Uterus (tissue), 4 donors: Measurements from ENCODE around the gene MIER2. TPM values are rescaled to one million over a fixed set of nuclear protein-coding genes. Genes with fewer than 3 reads are reported as not detected.

Experiments used
- DNase-seq, 2 donors: peaks; one replicate each; pipeline ENCODE4 v3.0.0-alpha.2; 2019 to 2020
- H3K27ac ChIP-seq, 2 donors: fragments of 200-600 bp; sonication (generic); 1 replicate in 1 of 2; 2 replicates in 1 of 2; pipeline ENCODE4 v1.5.1; 2016 to 2018
- H3K27me3 ChIP-seq, 2 donors: fragments of 200-600 bp; sonication (generic); one replicate each; pipeline ENCODE4 v1.5.1; 2018 to 2019; ENCODE audit warnings: control low read depth in 1 of 2
- H3K36me3 ChIP-seq, 2 donors: fragments of 200-600 bp; sonication (generic); one replicate each; pipeline ENCODE4 v1.5.1; 2019; ENCODE audit warnings: control low read depth in 1 of 2
- H3K4me1 ChIP-seq, 2 donors: fragments of 200-600 bp; sonication (generic); one replicate each; pipeline ENCODE4 v1.5.1; 2018 to 2019; ENCODE audit warnings: control low read depth in 1 of 2
- H3K4me3 ChIP-seq, 2 donors: fragments of 200-600 bp; sonication (generic); 1 replicate in 1 of 2; 2 replicates in 1 of 2; pipeline ENCODE4 v1.5.1; 2018 to 2019; ENCODE audit warnings: mild to moderate bottlenecking in 1 of 2
- H3K9me3 ChIP-seq, 2 donors: fragments of 200-600 bp; sonication (generic); one replicate each; pipeline ENCODE4 v1.5.1; 2019; ENCODE audit warnings: control low read depth in 1 of 2
- CTCF ChIP-seq, 4 experiments: fragments of 200-600 bp in 2 of 4; fragments of 450-650 bp in 2 of 4; sonication (generic) in 2 of 4; IDR thresholded peaks; one replicate each; pipeline ENCODE4 v1.5.1; 2016 to 2019; ENCODE audit warnings: antibody characterized with exemption in 4 of 4, mild to moderate bottlenecking in 2 of 4, moderate library complexity in 1 of 4
- POLR2A ChIP-seq, 2 donors: fragments of 450-650 bp; IDR thresholded peaks; one replicate each; pipeline ENCODE4 v1.6.1; 2016; ENCODE audit warnings: antibody characterized with exemption in 2 of 2, mild to moderate bottlenecking in 1 of 2, moderate library complexity in 1 of 2
- intact Hi-C: fragments of 100-400 bp; cut with DNase I; formaldehyde crosslinking; loops from one replicate; pipeline ENCODE4 v1.15.1; 2023; ENCODE audit warnings: low total_unique reads
- total RNA-seq, 4 donors: library from RNA; depleted of rRNA in 3 of 4; stranded (reverse); fragments of >200 nt in 3 of 4; gene quantifications; one replicate each; pipeline versions ENCODE4 v1.1.0 to v1.2.4, GENCODE V29; 2014 to 2023
- donor health status: DM: yes; HTN: yes; CAD: no.

MIER2 gene
- total RNA-seq, 4 donors from 2014 or later, result 2.6 to 54.8 (median 12.7) TPM

GRCh38 chr19:309206-309565 is 35.4 kb downstream of the MIER2 start:
- H3K36me3 ChIP-seq, result no peaks in the 10 kb centered on the region
- no peaks in the 10 kb centered on the region for H3K9me3 ChIP-seq
- TF ChIP-seq POLR2A (IDR thresholded peaks at IDR 0.05) (no peak), CTCF (IDR thresholded peaks at IDR 0.05) (no peak)
- H3K4me1 ChIP-seq, result no peaks in the 10 kb centered on the region
- no peaks in the 10 kb centered on the region for H3K27me3 ChIP-seq
- DNase-seq, result peak in 1 of 2 donors; percentile 6
- no peak overlapping the region for H3K4me3 ChIP-seq
- H3K27ac ChIP-seq, result no peak overlapping the region
- intact Hi-C loops, result no loop called here

DNA sequence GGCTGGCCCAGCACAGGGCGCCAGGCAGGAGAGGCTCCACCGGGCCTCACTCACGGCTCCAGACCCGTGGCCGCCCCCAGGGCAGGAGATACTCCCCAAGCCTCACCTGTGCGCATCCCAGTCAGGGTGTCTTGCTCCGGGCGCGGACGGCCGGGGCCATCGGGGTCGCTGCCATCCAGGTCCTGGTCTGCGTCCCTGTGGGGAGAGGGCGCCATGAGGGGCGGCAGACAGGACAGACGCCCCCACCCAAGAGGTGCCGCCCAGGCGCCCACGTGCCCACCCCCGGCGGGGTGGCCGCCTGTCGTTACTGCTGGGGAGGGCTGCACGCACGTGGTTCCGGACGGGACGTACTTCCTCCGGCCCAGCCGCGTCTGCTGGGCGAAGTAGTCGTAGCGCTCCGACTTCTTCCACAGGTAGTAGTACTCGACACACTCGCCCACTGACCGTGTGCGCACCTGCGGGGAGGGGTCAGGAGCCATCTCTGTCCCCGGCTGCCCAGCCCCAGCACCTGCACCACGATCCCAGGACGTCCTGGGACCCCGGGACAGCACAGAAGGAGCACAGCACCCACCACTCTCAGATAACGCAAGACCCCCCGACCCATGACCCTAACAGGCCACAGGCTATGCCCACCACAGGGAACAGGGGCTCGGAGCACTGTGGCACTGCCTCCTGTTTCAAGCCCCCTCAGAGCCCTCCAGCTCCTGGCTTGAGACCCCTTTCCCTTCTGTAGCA is 36.0 kb downstream of the MIER2 start:
- no peak overlapping the region for H3K4me3 ChIP-seq

GRCh38 chr19:307793-308420 is 36.7 kb downstream of the MIER2 start:
- no peaks in the 10 kb centered on the region for H3K9me3 ChIP-seq
- no peaks in the 10 kb centered on the region for H3K36me3 ChIP-seq
- H3K4me1 ChIP-seq, result no peaks in the 10 kb centered on the region
- intact Hi-C loops, result no loop called here
- no peaks in the 10 kb centered on the region for H3K27me3 ChIP-seq
- no peak overlapping the region for H3K27ac ChIP-seq
- no peak overlapping the region for H3K4me3 ChIP-seq
- DNase-seq, result peak in 1 of 2 donors; percentile 11
- TF ChIP-seq POLR2A (IDR thresholded peaks at IDR 0.05) (no peak), CTCF (IDR thresholded peaks at IDR 0.05) (no peak)

More for the DNA sequence above, 36.0 kb downstream of the MIER2 start:
- TF ChIP-seq POLR2A (IDR thresholded peaks at IDR 0.05) (no peak), CTCF (IDR thresholded peaks at IDR 0.05) (no peak)
- H3K27ac ChIP-seq, result no peak overlapping the region
- H3K9me3 ChIP-seq, result no peaks in the 10 kb centered on the region
- no peaks in the 10 kb centered on the region for H3K36me3 ChIP-seq
- H3K27me3 ChIP-seq, result no peaks in the 10 kb centered on the region
- DNase-seq, result peak in 1 of 2 donors; percentile 13
- intact Hi-C loops, result no loop called here
- H3K4me1 ChIP-seq, result no peaks in the 10 kb centered on the region

DNA sequence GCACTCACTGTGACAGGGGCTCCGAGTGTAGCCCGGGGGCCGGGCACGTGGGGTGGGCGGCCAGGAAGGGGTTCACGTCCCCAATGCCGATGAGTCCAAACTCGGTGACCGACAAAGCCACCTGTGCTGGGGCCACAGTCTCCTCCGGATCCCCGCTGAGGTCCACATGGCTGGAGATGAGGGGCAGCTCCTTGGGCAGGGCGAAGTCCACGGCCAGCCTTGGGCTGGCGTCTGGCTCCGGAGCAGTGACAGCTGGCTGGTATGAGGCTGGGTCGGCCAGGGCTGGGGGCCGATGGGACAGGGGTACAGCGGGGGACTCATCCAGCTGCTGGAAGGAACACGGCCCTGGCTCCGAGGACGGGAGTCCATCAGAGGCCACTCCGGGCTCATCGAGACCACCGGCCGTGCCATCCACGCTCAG is 37.5 kb downstream of the MIER2 start:
- intact Hi-C loops, result no loop called here
- H3K4me3 ChIP-seq, result no peak overlapping the region
- no peaks in the 10 kb centered on the region for H3K27me3 ChIP-seq
- H3K9me3 ChIP-seq, result no peaks in the 10 kb centered on the region
- H3K27ac ChIP-seq, result no peak overlapping the region
- DNase-seq, result peak in 1 of 2 donors; percentile 14
- H3K4me1 ChIP-seq, result no peaks in the 10 kb centered on the region
- no peaks in the 10 kb centered on the region for H3K36me3 ChIP-seq
- TF ChIP-seq CTCF (IDR thresholded peaks at IDR 0.05) (no peak), POLR2A (IDR thresholded peaks at IDR 0.05) (no peak)

DNA sequence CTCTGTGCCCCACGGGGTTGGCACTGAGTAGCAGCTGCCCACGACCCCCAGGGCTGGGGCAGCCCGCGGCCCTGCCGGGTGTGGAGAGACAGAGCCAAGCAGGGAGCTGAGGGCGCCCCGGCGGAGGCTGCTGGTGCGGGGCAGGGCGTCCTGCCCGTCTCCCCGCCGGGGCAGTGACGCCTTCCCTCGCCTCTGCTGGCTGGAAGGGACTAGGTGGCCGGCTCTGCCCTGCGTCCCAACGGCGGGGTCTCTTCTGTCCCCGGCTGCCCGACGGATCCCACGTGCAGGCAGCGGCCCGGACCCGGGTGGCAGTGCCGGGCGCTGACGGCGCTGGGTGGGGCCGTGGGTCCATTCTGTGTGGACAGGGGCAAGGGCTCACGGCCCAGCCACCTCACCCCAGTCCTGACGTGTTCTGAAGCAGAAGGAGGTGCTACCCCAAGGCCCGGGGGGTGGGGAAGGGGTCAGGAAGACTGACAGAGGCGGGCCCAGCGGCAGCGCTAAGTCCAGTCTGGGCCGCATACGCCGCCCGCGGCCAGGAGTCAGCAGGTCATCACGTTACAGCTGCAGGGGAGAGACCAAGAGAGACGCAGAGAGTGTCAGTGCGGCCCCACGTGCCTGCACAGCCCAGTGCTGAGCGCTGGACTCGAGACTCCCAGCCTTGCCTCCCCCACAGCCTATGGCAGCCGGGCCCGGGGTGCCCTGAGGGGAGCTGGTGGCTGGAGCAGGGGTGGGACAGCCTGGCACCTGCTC is 38.3 kb downstream of the MIER2 start:
- DNase-seq, result no peak
- no peak overlapping the region for H3K4me3 ChIP-seq
- intact Hi-C loops, result no loop called here
- H3K27ac ChIP-seq, result no peak overlapping the region
- H3K9me3 ChIP-seq, result no peaks in the 10 kb centered on the region
- no peak for TF ChIP-seq POLR2A (IDR thresholded peaks at IDR 0.05)
- no peak for TF ChIP-seq CTCF (IDR thresholded peaks at IDR 0.05)
- H3K36me3 ChIP-seq, result no peaks in the 10 kb centered on the region
- no peaks in the 10 kb centered on the region for H3K27me3 ChIP-seq
- no peaks in the 10 kb centered on the region for H3K4me1 ChIP-seq
